GM12801 (cell line): ENCODE data around the gene ESRP2.

Experiments
- TF ChIP-seq, protein P1 (sequence below): IDR thresholded peaks from one replicate; pipeline ENCODE4 v1.5.1; 2011; ENCODE audit warnings: control low read depth; ENCODE audit not compliant: insufficient read length; ENCODE audit errors: extremely low read depth

Gene ESRP2

DNA sequence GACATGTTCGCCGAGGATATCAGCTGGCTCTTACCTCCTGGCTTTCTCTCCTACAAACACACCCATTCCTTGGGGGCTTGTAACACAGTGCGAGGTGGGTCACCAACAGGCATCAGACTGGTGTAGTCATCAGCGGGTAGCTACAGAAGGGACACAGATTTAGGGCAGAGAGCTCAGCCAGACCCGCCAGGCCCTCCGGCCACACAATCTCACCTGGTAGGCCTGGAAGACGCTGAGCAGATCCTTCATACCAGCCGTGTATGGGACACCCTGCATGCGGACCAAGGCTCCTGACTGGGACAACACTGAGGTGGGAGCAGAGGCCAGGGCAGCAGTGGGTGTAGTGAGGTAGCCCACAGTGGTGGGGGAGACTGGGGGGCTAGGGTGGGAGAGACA is 5.8 kb downstream of the ESRP2 start:
- TF ChIP-seq, protein P1, sequence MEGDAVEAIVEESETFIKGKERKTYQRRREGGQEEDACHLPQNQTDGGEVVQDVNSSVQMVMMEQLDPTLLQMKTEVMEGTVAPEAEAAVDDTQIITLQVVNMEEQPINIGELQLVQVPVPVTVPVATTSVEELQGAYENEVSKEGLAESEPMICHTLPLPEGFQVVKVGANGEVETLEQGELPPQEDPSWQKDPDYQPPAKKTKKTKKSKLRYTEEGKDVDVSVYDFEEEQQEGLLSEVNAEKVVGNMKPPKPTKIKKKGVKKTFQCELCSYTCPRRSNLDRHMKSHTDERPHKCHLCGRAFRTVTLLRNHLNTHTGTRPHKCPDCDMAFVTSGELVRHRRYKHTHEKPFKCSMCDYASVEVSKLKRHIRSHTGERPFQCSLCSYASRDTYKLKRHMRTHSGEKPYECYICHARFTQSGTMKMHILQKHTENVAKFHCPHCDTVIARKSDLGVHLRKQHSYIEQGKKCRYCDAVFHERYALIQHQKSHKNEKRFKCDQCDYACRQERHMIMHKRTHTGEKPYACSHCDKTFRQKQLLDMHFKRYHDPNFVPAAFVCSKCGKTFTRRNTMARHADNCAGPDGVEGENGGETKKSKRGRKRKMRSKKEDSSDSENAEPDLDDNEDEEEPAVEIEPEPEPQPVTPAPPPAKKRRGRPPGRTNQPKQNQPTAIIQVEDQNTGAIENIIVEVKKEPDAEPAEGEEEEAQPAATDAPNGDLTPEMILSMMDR, result no peak

DNA sequence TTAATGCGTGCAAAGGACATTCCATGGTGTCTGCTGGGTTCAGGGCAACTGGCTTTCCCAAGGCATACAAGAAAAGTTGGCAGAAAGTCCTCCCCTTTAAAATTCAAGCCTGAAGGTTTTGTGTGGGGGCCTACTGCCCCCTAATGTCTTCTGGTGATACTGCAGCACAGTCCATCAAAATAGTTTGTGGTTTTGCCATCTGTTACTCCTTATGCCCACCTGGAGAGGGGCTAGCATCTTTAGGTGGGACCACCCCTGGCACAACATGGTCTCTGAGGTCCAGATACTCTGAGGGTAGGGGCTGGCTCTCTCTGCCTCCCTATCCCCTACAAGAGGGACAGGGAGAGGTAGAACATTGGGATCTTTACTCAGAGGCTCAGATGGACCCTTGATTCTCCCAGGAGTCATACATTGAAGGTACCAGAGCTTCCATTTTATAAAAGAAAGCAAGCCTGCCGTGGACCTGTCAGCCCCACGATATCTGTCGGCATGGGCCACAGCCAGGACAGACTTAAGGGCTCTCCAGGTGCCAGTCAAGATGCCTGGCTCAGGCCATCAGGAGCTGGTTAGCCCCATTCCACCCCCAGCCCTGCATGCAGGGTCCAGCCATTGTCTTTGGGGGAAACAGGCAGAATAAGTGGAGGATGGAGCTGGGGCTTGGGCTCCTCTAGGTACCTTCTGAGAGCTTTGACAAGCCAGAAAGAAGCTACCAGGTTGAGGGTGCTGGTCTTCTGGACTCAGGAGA is 6.3 kb downstream of the ESRP2 start:
- TF ChIP-seq, protein P1, result peak; percentile 15

DNA sequence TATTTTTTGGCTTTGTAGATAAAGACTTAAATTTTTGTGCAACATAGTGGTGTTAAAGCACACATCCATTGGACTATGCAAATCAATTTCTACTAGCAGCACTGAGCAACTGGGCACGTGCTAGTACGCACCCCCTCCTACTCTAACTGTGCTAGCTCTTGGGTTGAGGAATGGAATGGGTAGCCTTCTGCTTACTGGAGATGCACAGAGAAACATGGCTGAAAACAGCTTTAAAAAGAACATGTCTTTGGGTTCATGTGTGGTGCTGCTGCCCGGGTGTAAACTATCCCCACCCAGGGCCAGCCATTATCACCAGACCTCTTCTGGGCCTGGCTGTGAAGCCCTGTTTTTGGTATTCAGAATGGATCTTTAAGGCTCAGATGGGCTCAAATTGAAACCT is 7.3 kb downstream of the ESRP2 start:
- TF ChIP-seq, protein P1, result no peak

DNA sequence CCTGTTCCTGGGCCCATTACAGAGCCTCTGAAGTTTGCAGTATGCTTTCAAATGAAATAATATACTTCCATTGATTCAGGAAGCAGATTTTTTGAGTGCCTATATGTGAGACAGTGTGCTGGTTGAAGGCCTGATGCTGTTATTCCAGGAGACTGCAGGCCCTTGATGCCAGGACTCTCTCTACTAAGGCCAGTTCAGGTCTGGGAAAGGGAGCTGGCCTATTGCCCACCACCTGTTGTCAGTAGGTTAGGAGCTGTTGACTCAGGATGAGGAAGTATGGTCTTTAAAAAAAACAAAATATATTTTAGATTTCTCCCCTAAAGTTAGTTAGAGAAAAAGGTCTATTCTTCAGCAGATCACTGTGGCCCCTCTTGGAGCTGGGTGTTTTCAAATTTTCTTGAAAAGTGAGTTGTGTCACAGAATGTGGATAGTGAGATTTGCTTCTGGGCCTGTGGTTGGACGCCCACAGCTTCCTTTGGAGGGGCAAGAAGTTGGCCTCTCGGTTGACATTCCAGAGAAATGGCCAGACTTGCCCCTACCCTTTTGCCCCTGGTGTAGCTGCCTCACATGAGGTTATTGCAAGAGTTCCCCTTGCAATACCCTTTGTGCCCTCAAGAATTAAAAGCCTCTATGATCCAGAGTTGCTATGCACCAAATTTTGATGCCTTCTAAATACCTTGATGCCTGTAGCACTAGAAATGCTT is 7.9 kb downstream of the ESRP2 start:
- TF ChIP-seq, protein P1, result no peak

DNA sequence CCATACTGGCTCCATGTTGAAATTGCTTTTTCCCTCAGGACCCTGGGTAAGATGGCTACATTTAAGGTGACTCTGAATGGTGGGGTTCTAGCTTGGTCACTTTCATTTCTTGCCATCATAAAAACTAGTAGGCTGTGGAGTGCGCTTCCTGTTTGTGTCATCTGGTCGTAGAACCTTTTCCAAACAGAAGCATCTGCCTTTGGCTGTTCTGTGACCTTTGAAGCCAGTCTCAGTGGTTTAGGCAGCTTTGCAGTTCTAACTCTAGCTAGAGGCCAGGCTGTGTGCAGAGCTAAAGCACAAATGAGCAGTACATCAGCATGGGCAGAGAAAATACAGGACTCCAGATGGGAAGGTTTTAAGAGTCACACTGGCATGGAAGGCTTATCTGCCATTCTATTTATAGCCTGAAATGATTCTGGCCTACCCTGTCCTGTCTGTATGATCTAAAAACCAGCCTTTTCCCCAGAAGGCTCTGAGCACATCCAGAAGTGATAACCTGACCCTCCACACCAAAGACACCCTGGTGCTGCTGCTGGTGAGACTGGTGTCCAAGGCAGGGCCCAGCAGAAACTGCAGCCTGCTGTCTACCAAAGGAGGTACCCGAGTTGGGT is 8.6 kb downstream of the ESRP2 start:
- TF ChIP-seq, protein P1, result no peak

DNA sequence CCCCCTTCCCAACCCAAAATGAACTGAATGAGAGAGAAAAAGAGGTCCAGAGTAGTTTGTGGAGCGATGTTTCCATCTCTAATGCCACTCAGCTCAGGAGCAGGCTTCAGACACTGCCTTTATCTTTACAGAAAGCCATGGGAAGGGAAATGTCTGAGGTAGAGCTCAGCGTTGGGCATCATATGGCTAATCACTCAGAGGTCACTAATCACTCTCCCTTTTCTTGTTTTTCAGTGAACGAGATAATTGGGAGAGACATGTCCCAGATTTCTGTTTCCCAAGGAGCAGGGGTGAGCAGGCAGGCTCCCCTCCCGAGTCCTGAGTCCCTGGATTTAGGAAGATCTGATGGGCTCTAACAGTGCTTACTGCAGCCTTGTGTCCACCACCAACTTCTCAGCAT is 9.8 kb downstream of the ESRP2 start:
- TF ChIP-seq, protein P1, result no peak

DNA sequence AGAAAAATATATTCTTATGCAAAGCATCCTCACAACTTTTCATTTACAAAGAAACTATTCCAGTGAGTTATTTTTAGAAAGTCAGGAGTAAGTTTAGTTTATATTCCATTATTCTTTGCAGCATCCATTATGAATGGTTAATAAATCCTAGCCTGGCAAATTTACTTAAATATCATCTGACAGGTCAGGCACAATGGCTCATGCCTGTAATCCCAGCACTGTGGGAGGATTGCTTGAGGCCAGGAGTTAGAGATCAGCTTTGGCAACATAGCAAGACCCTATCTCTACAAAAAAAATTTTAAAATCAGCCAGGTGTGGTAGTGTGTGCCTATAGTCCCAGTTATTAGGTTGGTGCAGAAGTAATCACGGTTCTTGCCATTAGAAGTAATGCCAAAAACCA is 12.9 kb downstream of the ESRP2 start:
- TF ChIP-seq, protein P1, result no peak
